ENCODE results near the gene CYP39A1. TPM values are rescaled to one million over a fixed set of nuclear protein-coding genes. Genes with fewer than 3 reads are reported as not detected.

The CYP39A1 gene
- 0.44 and 0.53 TPM in 2 replicates for total RNA-seq

GRCh38 chr6:46652603-46653438 is at the start of gene CYP39A1, which contains the start of gene SLC25A27:
CYP39A1 (minus strand) TSS chr6:46652818; CDS start chr6:46652582, 236 bp downstream.
SLC25A27 (plus strand) TSS chr6:46652975; CDS start chr6:46653193, 218 bp downstream.

GRCh38 chr6:46687619-46688097 is 35.0 kb upstream of the CYP39A1 start, which contains the start of gene TDRD6:
TDRD6 (plus strand) TSS chr6:46687885; CDS start chr6:46688129, 244 bp downstream.

Other genes starting within 250 kb of the CYP39A1 start
- 4.2 and 10.4 TPM in 2 replicates for gene RCAN2, start 161.4 kb downstream of the CYP39A1 start, total RNA-seq
- 4.4 and 6.4 TPM in 2 replicates for gene SLC25A27, start 157 bp upstream of the CYP39A1 start, total RNA-seq
- 0.12 and 0.13 TPM in 2 replicates for gene TDRD6, start 35.1 kb upstream of the CYP39A1 start, total RNA-seq
- gene PLA2G7, start 82.6 kb upstream of the CYP39A1 start, total RNA-seq, result 0.13 TPM in 1 of 2 replicates, not detected in the other
- gene ANKRD66, start 94.1 kb upstream of the CYP39A1 start, total RNA-seq, result not detected in 2 replicates
- not detected in 2 replicates for gene MEP1A, start 140.6 kb upstream of the CYP39A1 start, total RNA-seq

Measured in aortic smooth muscle cell (primary cell).